ENCODE data around the gene TTC33. TPM values are rescaled to one million over a fixed set of nuclear protein-coding genes. Genes with fewer than 3 reads are reported as not detected.

TTC33 gene
- total and polyA plus RNA-seq, 2 experiments from 2014 or later = 8.0 to 9.0 TPM

- Histone ChIP-seq H3K4me2 (ENCODE audit: unreplicated experiment) (no peak overlapping the region), H3K27ac (no peak overlapping the region), H3F3A (ENCODE audit: insufficient read depth) (no peaks in the 10 kb centered on the region), H2AFZ (no peak overlapping the region), H3K36me3 (ENCODE audit: low read depth) (no peaks in the 10 kb centered on the region), H3K9ac (no peak overlapping the region), H3K4me1 (ENCODE audit: insufficient read depth) (no peaks in the 10 kb centered on the region), H3K27me3 (replicated peaks; ENCODE audit: insufficient read depth) (no peaks in the 10 kb centered on the region), H3K4me3 (no peak overlapping the region), H3K9me2 (ENCODE audit: insufficient read depth) (no peaks in the 10 kb centered on the region), H3K9me3 (ENCODE audit: low read depth) (no peaks in the 10 kb centered on the region), H3K79me2 (ENCODE audit: insufficient read depth) (no peaks in the 10 kb centered on the region), H4K20me1 (ENCODE audit: insufficient read depth) (no peaks in the 10 kb centered on the region)
- in situ Hi-C loops (cut with MboI) = no loop called here
- no peak for TF ChIP-seq EZH2phosphoT487 (IDR thresholded peaks at IDR 0.05; ENCODE audit: insufficient read depth, low read depth)
- no peak for TF ChIP-seq EZH2 (IDR thresholded peaks at IDR 0.05; ENCODE audit: insufficient read depth, poor library complexity, severe bottlenecking)
- WGBS, 2 experiments (ENCODE audit: low coverage in 1 of 2, low lambda C conversion rate in 2 of 2, missing lambda C conversion rate in 2 of 2) = 87 to 90% methylated on average over 5 of the region's 5 CpGs
- DNase-seq = no peak
Measured at GRCh38 chr5:40700116-40700782, 55.5 kb downstream of the TTC33 start.

- DNase-seq = no peak
- Histone ChIP-seq H3K4me3 (no peak overlapping the region), H3K79me2 (ENCODE audit: insufficient read depth) (no peaks in the 10 kb centered on the region), H3K4me2 (ENCODE audit: unreplicated experiment) (no peak overlapping the region), H3K4me1 (ENCODE audit: insufficient read depth) (peaks cover 8% of the 10 kb centered on the region; the same call in 1 of the 2 replicates), H2AFZ (no peak overlapping the region), H3K27ac (no peak overlapping the region), H4K20me1 (ENCODE audit: insufficient read depth) (no peaks in the 10 kb centered on the region), H3F3A (ENCODE audit: insufficient read depth) (peaks cover 9% of the 10 kb centered on the region), H3K9me2 (ENCODE audit: insufficient read depth) (no peaks in the 10 kb centered on the region), H3K36me3 (ENCODE audit: low read depth) (no peaks in the 10 kb centered on the region), H3K9ac (no peak overlapping the region), H3K27me3 (replicated peaks; ENCODE audit: insufficient read depth) (no peaks in the 10 kb centered on the region), H3K9me3 (ENCODE audit: low read depth) (no peaks in the 10 kb centered on the region)
- TF ChIP-seq EZH2 (IDR thresholded peaks at IDR 0.05; ENCODE audit: insufficient read depth, poor library complexity, severe bottlenecking) (no peak), EZH2phosphoT487 (IDR thresholded peaks at IDR 0.05; ENCODE audit: insufficient read depth, low read depth) (no peak)
- in situ Hi-C loops (cut with MboI) = no loop called here
Measured at GRCh38 chr5:40694433-40694832, 61.3 kb downstream of the TTC33 start.

- Histone ChIP-seq H3K27me3 (replicated peaks; ENCODE audit: insufficient read depth) (no peaks in the 10 kb centered on the region), H3K4me2 (ENCODE audit: unreplicated experiment) (no peak overlapping the region), H3K4me3 (no peak overlapping the region), H3K36me3 (ENCODE audit: low read depth) (no peaks in the 10 kb centered on the region), H3K79me2 (ENCODE audit: insufficient read depth) (no peaks in the 10 kb centered on the region), H4K20me1 (ENCODE audit: insufficient read depth) (no peaks in the 10 kb centered on the region), H3K9ac (no peak overlapping the region), H3F3A (ENCODE audit: insufficient read depth) (peaks cover 9% of the 10 kb centered on the region), H3K4me1 (ENCODE audit: insufficient read depth) (peaks cover 16% of the 10 kb centered on the region), H2AFZ (no peak overlapping the region), H3K27ac (no peak overlapping the region), H3K9me3 (ENCODE audit: low read depth) (no peaks in the 10 kb centered on the region), H3K9me2 (ENCODE audit: insufficient read depth) (no peaks in the 10 kb centered on the region)
- DNase-seq = no peak
- in situ Hi-C loops (cut with MboI) = no loop called here
- WGBS, 2 experiments (ENCODE audit: low coverage in 1 of 2, low lambda C conversion rate in 2 of 2, missing lambda C conversion rate in 2 of 2) = 97 to 98% methylated on average over 9 of the region's 9 CpGs
- no peak for TF ChIP-seq EZH2phosphoT487 (IDR thresholded peaks at IDR 0.05; ENCODE audit: insufficient read depth, low read depth)
- no peak for TF ChIP-seq EZH2 (IDR thresholded peaks at IDR 0.05; ENCODE audit: insufficient read depth, poor library complexity, severe bottlenecking)
Measured at GRCh38 chr5:40691894-40692293, 63.9 kb downstream of the TTC33 start.

- Histone ChIP-seq H3K4me1 (ENCODE audit: insufficient read depth) (peaks cover 16% of the 10 kb centered on the region), H3K9ac (no peak overlapping the region), H4K20me1 (ENCODE audit: insufficient read depth) (no peaks in the 10 kb centered on the region), H3F3A (ENCODE audit: insufficient read depth) (peaks cover 9% of the 10 kb centered on the region), H2AFZ (no peak overlapping the region), H3K9me3 (ENCODE audit: low read depth) (no peaks in the 10 kb centered on the region), H3K79me2 (ENCODE audit: insufficient read depth) (no peaks in the 10 kb centered on the region), H3K27ac (no peak overlapping the region), H3K9me2 (ENCODE audit: insufficient read depth) (no peaks in the 10 kb centered on the region), H3K4me3 (no peak overlapping the region), H3K4me2 (ENCODE audit: unreplicated experiment) (no peak overlapping the region), H3K27me3 (replicated peaks; ENCODE audit: insufficient read depth) (no peaks in the 10 kb centered on the region), H3K36me3 (ENCODE audit: low read depth) (no peaks in the 10 kb centered on the region)
- 63 to 65% methylated on average over 3 of the region's 3 CpGs for WGBS, 2 experiments (ENCODE audit: low coverage in 1 of 2, low lambda C conversion rate in 2 of 2, missing lambda C conversion rate in 2 of 2)
- in situ Hi-C loops (cut with MboI) = no loop called here
- no peak for DNase-seq
- TF ChIP-seq EZH2 (IDR thresholded peaks at IDR 0.05; ENCODE audit: insufficient read depth, poor library complexity, severe bottlenecking) (no peak), EZH2phosphoT487 (IDR thresholded peaks at IDR 0.05; ENCODE audit: insufficient read depth, low read depth) (no peak)
Measured at GRCh38 chr5:40690267-40690666, 65.5 kb downstream of the TTC33 start.

Data from GM23248 (cell line).